Fibroblast of villous mesenchyme (primary cell): ENCODE results near the gene TTLL12. TPM values are rescaled to one million over a fixed set of nuclear protein-coding genes. Genes with fewer than 3 reads are reported as not detected.

ENCODE experiments used
- DNase-seq: peaks from one replicate; pipeline ENCODE4 v3.0.0-alpha.2; 2010; ENCODE audit warnings: low read depth
- H3K4me3 ChIP-seq: 2 replicates; pipeline ENCODE4 v1.5.1; 2011; ENCODE audit warnings: low read depth, mild to moderate bottlenecking, low read length
- CTCF ChIP-seq: IDR thresholded peaks from 2 replicates; pipeline ENCODE4 v1.5.1; 2012; ENCODE audit warnings: low read depth, mild to moderate bottlenecking, low read length; ENCODE audit not compliant: insufficient read depth
- total RNA-seq: library from RNA; depleted of rRNA; stranded (reverse); fragments of >200 nt; gene quantifications from 2 replicates; pipeline ENCODE4 v1.2.3, GENCODE V29; 2012

The TTLL12 gene
- total RNA-seq, 1 donor, result 22.9 TPM

- no peak for DNase-seq
- no peak overlapping the region for H3K4me3 ChIP-seq
- TF ChIP-seq CTCF, result no peak
Measured at GRCh38 chr22:43205748-43206508, 19.0 kb upstream of the TTLL12 start.

- no peak for TF ChIP-seq CTCF
- DNase-seq, result no peak
- H3K4me3 ChIP-seq, result no peak overlapping the region
Measured at GRCh38 chr22:43205261-43205691, 18.3 kb upstream of the TTLL12 start.

- TF ChIP-seq CTCF, result no peak
- no peak overlapping the region for H3K4me3 ChIP-seq
- no peak for DNase-seq
Measured at GRCh38 chr22:43203471-43203981, 16.6 kb upstream of the TTLL12 start.

GRCh38 chr22:43202756-43203410 is 15.9 kb upstream of the TTLL12 start:
- DNase-seq, result no peak
- no peak overlapping the region for H3K4me3 ChIP-seq
- no peak for TF ChIP-seq CTCF

- no peak overlapping the region for H3K4me3 ChIP-seq
- TF ChIP-seq CTCF, result no peak
- DNase-seq, result no peak
Measured at GRCh38 chr22:43202326-43202725, 15.4 kb upstream of the TTLL12 start.

- no peak for TF ChIP-seq CTCF
- no peak for DNase-seq
- H3K4me3 ChIP-seq, result no peak overlapping the region
Measured at GRCh38 chr22:43201486-43202219, 14.7 kb upstream of the TTLL12 start.
